Measurements from ENCODE around the gene AGO4.

DNA sequence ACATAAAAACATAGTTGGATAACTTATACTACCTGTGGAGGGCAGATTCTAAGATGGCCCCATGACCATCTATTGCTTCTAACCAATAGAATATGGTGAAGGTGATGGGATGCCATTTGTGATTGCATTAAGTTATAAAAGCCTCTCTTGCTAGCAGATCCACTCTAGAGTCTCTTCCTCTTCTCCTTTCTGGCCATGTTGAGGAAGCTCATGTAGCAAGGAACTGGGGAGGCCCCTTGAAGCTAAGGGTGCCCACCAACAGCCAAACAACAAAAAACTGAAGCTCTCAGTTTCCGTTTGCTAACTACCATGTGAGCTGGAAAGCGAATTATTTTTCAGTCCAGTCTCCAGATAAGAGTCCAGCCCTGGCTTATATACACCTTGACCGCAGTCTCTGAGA is 59.2 kb downstream of the AGO4 start:
- TF ChIP-seq, protein P1, sequence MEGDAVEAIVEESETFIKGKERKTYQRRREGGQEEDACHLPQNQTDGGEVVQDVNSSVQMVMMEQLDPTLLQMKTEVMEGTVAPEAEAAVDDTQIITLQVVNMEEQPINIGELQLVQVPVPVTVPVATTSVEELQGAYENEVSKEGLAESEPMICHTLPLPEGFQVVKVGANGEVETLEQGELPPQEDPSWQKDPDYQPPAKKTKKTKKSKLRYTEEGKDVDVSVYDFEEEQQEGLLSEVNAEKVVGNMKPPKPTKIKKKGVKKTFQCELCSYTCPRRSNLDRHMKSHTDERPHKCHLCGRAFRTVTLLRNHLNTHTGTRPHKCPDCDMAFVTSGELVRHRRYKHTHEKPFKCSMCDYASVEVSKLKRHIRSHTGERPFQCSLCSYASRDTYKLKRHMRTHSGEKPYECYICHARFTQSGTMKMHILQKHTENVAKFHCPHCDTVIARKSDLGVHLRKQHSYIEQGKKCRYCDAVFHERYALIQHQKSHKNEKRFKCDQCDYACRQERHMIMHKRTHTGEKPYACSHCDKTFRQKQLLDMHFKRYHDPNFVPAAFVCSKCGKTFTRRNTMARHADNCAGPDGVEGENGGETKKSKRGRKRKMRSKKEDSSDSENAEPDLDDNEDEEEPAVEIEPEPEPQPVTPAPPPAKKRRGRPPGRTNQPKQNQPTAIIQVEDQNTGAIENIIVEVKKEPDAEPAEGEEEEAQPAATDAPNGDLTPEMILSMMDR (IDR thresholded peaks at IDR 0.05) = no peak
- no peak for TF ChIP-seq EZH2 (IDR thresholded peaks at IDR 0.05; ENCODE audit: borderline replicate concordance, insufficient read depth, low read depth, low read length, poor library complexity, severe bottlenecking)
